Skeletal muscle satellite cell (primary cell): ENCODE data around the gene PER2.

Source experiments
- H3K27me3 ChIP-seq: 2 replicates; pipeline ENCODE4 v1.7.0; 2013; ENCODE audit warnings: low read length; ENCODE audit not compliant: control insufficient read depth, insufficient read depth
- H3K36me3 ChIP-seq: 2 replicates; pipeline ENCODE4 v1.7.0; 2013; ENCODE audit warnings: mild to moderate bottlenecking, control low read depth, low read length; ENCODE audit not compliant: insufficient read depth
- H3K4me1 ChIP-seq: 2 replicates; pipeline ENCODE4 v1.7.0; 2013; ENCODE audit warnings: low read length; ENCODE audit not compliant: control insufficient read depth, insufficient read depth
- H3K4me2 ChIP-seq: 2 replicates; pipeline ENCODE4 v1.7.0; 2013; ENCODE audit warnings: mild to moderate bottlenecking, low read length
- H3K4me3 ChIP-seq: 2 replicates; pipeline ENCODE4 v1.7.0; 2013; ENCODE audit warnings: low read length
- H3K9ac ChIP-seq: 2 replicates; pipeline ENCODE4 v1.7.0; 2013; ENCODE audit warnings: mild to moderate bottlenecking, low read depth, low read length, moderate library complexity
- H3K9me3 ChIP-seq: replicated peaks from 2 replicates; pipeline ENCODE4 v1.7.0; 2013; ENCODE audit warnings: mild to moderate bottlenecking, control low read depth, low read length

PER2 gene

DNA sequence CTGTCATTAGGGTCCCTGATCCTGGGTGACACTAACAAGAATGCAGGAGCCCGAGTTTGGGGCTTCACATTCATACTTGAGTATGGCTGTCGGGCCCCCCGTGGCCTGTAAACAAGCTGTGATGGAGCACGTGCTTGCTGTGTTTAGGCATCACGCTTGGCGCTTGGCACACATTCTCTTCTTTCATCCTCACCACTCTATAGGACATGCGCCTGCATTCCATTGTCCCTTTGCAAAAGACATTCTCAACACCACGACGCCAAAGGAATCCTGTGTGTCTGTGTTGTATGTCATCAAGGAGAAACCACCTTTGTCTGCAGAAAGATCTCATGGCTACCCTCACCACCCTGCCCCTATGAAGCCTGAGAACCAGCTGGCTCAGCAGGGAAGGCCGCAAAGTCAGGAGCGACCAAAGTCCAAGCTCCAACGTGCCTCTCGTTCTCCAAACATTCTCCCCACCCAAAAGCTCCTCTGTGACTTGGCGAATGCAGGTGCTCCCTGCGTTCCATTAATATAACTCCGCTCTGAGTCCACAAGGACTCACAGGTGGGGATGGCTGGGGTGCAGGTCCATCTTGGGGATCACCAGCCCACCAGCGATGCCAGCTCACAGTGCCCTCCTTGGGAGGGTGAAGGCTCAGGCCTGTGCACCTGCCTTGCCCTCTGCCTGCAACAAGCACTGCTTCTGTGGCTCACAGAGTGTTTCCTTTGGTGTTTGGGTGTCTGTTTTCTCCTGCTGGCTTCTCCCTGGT, 6.2 kb upstream of the PER2 start:
- no peak overlapping the region for H3K4me2 ChIP-seq
- no peaks in the 10 kb centered on the region for H3K9me3 ChIP-seq
- H3K4me3 ChIP-seq = no peak overlapping the region
- peaks cover 33% of the 10 kb centered on the region for H3K27me3 ChIP-seq
- H3K36me3 ChIP-seq = no peaks in the 10 kb centered on the region
- no peaks in the 10 kb centered on the region for H3K4me1 ChIP-seq
- no peak overlapping the region for H3K9ac ChIP-seq

- Histone ChIP-seq H3K4me1 (peaks cover 5% of the 10 kb centered on the region), H3K36me3 (no peaks in the 10 kb centered on the region), H3K27me3 (peaks cover 32% of the 10 kb centered on the region), H3K4me3 (no peak overlapping the region), H3K4me2 (no peak overlapping the region), H3K9ac (no peak overlapping the region), H3K9me3 (no peaks in the 10 kb centered on the region)
Measured at GRCh38 chr2:238294046-238294392, 5.6 kb upstream of the PER2 start.

GRCh38 chr2:238291550-238292281, 3.3 kb upstream of the PER2 start:
- Histone ChIP-seq H3K27me3 (peaks cover 17% of the 10 kb centered on the region), H3K9ac (no peak overlapping the region), H3K9me3 (no peaks in the 10 kb centered on the region), H3K36me3 (no peaks in the 10 kb centered on the region), H3K4me2 (no peak overlapping the region), H3K4me1 (peaks cover 19% of the 10 kb centered on the region), H3K4me3 (no peak overlapping the region)

DNA sequence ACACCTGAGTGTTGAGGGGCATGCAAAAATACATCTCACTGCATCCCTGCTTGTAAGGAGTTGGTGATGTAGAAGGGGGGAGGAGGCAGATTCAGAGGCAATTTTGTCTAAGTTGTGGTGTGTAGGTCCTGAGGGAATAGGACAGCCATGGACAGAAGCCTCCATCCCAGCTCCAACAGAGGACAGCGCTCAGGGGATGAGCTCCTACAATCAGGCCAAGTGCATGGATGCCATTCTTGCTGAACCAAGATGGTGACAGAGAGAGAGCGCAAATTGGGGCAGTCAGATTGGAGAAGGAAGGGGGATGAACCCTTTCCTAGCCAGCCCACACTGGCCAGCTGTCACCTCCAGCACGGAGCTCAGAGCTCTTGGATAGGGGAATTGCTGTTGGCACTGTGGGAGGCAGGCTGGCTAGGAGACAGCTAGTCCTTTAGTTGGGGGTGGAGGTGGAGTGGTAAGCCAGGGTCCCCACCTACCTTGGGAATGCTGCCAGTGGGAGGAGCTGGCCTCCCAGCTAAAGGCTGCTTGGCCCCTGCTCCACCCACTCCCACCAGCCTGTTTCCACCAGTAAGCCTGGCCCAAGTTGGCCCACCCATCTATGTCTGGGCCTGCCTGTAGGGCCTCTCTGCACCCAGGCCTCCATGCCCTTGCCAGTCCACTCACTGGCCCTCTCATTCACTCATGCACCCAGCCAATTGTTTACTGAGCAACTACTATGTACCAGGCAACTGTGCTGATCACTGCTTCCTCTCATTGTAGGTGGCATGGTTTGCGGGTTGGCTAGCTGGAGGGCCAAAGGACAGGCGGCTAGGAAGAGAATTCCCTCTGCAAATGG, 2.5 kb upstream of the PER2 start:
- peaks cover 27% of the 10 kb centered on the region for H3K4me1 ChIP-seq
- no peaks in the 10 kb centered on the region for H3K9me3 ChIP-seq
- no peak overlapping the region for H3K9ac ChIP-seq
- H3K27me3 ChIP-seq = peaks cover 15% of the 10 kb centered on the region
- no peak overlapping the region for H3K4me2 ChIP-seq
- H3K4me3 ChIP-seq = no peak overlapping the region
- no peaks in the 10 kb centered on the region for H3K36me3 ChIP-seq

GRCh38 chr2:238290091-238290509, 1.7 kb upstream of the PER2 start:
- no peaks in the 10 kb centered on the region for H3K9me3 ChIP-seq
- no peak overlapping the region for H3K9ac ChIP-seq
- no peak overlapping the region for H3K4me2 ChIP-seq
- no peaks in the 10 kb centered on the region for H3K36me3 ChIP-seq
- H3K4me1 ChIP-seq = peaks cover 36% of the 10 kb centered on the region
- H3K27me3 ChIP-seq = peaks cover 9% of the 10 kb centered on the region
- H3K4me3 ChIP-seq = no peak overlapping the region

- Histone ChIP-seq H3K36me3 (no peaks in the 10 kb centered on the region), H3K4me1 (peaks cover 37% of the 10 kb centered on the region), H3K4me2 (peak overlapping the region; percentile 95), H3K9ac (peak overlapping the region; percentile 82), H3K4me3 (peak overlapping the region; percentile 81), H3K9me3 (no peaks in the 10 kb centered on the region), H3K27me3 (peaks cover 3% of the 10 kb centered on the region)
Measured at GRCh38 chr2:238289574-238289973, 1.2 kb upstream of the PER2 start.

DNA sequence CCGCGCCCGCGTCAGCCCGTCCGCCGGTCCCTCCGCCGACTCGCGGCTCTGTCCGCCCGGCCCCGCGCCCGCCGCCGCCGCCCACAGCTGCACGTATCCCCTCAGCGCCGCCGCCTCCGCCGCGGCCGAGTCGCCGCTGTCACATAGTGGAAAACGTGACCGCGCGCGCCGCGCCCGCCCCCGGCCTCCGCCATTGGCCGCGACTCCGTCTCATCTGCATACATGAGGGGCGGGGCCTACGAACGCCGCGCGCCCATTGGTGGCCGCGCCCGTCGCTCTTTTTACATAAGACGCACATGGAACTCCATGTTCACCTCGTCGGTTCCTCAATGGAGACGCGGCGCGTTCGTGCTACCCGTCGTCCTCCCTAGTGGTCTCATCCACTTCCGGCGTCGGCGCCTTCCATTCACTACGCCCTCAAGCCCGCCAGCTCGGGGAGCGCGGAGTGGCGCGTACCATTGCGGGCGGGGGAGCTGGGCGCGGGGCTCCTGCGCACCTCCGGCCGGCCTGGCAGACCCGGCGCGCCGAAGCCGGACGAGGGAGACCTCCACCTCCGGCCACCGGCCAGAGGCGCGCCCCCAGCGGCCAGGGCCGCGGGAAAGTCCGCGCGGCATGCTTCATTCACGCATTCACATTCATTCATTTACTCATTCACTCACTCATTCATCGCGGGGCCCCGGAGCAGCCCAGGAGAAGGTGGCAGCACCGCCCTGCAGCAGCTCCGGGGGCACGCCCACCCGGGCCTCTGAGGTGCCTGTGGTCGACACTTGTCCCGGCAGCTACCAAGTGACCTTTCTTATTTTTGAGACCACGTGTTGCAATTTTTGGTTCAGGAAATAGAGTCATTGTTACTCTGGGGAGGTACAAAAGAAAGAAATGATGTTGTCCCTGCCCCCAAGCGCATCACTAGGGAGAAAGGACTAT, 502 bp upstream of the PER2 start:
- Histone ChIP-seq H3K27me3 (no peaks in the 10 kb centered on the region), H3K36me3 (no peaks in the 10 kb centered on the region), H3K9me3 (no peaks in the 10 kb centered on the region), H3K4me1 (peaks cover 37% of the 10 kb centered on the region), H3K9ac (peak overlapping the region; percentile 82), H3K4me3 (peak overlapping the region; percentile 81), H3K4me2 (peak overlapping the region; percentile 95)

- Histone ChIP-seq H3K4me2 (peak overlapping the region; percentile 95), H3K36me3 (no peaks in the 10 kb centered on the region), H3K4me3 (peak overlapping the region; percentile 47), H3K4me1 (peaks cover 37% of the 10 kb centered on the region), H3K9ac (peak overlapping the region; percentile 74), H3K27me3 (no peaks in the 10 kb centered on the region), H3K9me3 (no peaks in the 10 kb centered on the region)
Measured at GRCh38 chr2:238286987-238287736, 1.2 kb downstream of the PER2 start.

DNA sequence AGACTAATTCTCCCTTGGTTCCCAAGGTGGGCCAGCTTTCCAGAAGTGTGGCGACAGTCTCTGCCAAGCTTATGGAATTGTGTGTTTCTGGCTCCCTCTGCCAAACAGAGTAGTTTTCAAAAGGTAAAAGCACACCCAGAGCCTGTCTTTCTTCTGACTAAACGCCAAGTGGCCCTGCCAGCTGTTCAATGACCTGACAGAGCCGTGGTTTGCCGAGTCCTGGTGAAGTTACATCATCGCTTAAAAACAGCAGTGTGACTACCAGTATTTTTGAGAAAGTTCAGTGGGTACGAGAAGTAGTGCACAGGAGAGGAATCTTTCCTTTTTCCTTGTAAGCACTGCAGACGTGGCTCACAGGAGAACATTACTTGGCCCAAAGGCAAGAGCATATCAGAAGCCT, 1.9 kb downstream of the PER2 start:
- no peaks in the 10 kb centered on the region for H3K36me3 ChIP-seq
- peak overlapping the region; percentile 74 for H3K9ac ChIP-seq
- H3K27me3 ChIP-seq = no peaks in the 10 kb centered on the region
- peaks cover 37% of the 10 kb centered on the region for H3K4me1 ChIP-seq
- no peaks in the 10 kb centered on the region for H3K9me3 ChIP-seq
- H3K4me2 ChIP-seq = peak overlapping the region; percentile 95
- H3K4me3 ChIP-seq = peak overlapping the region; percentile 47

DNA sequence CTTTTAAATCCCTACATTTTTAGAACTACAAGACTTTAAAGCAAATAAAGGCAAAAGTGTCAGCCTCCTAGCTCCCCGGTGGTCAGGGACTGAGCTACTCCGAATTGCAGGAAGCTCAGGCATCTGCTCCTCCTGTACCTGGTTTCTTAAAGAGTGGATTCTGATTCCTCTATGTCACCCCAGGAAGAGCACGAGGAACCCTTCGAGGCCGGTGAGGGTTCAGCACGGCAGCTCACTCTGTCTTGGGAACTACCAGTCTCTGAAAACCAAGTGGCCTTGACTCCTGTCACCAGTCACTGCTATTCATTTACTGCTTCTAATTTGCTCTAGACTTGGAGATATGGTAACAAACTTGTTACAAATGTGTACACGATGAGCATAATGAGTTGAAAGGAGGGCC, 2.3 kb downstream of the PER2 start:
- peak overlapping the region; percentile 74 for H3K9ac ChIP-seq
- H3K36me3 ChIP-seq = no peaks in the 10 kb centered on the region
- H3K4me1 ChIP-seq = peaks cover 37% of the 10 kb centered on the region
- peak overlapping the region; percentile 95 for H3K4me2 ChIP-seq
- H3K4me3 ChIP-seq = peak overlapping the region; percentile 15
- H3K9me3 ChIP-seq = no peaks in the 10 kb centered on the region
- H3K27me3 ChIP-seq = no peaks in the 10 kb centered on the region
